Prostate gland (tissue), 2 donors: Measurements from ENCODE around the gene CPSF7. TPM values are rescaled to one million over a fixed set of nuclear protein-coding genes. Genes with fewer than 3 reads are reported as not detected.

ENCODE experiments used
- DNase-seq: peaks from one replicate; pipeline ENCODE4 v3.0.0-alpha.2; 2019; ENCODE audit warnings: low spot score
- H3K27ac ChIP-seq, 2 donors: fragments of 200-600 bp; sonication (generic); 2 replicates each; pipeline ENCODE4 v1.5.1; 2017 to 2019
- H3K27me3 ChIP-seq: fragments of 200-600 bp; sonication (generic); replicated peaks from 2 replicates; pipeline ENCODE4 v1.5.1; 2019; ENCODE audit not compliant: insufficient read depth
- H3K36me3 ChIP-seq, 2 donors: fragments of 200-600 bp; sonication (generic); 1 replicate in 1 of 2; 2 replicates in 1 of 2; pipeline versions ENCODE4 v1.5.1 to v1.8.1; 2017 to 2019
- H3K4me1 ChIP-seq: fragments of 200-600 bp; sonication (generic); replicated peaks from 2 replicates; pipeline ENCODE4 v1.5.1; 2019
- H3K4me3 ChIP-seq, 2 donors: fragments of 200-600 bp; sonication (generic); 2 replicates each; pipeline ENCODE4 v1.5.1; 2017 to 2019
- H3K9me3 ChIP-seq: fragments of 200-600 bp; sonication (generic); 2 replicates; pipeline ENCODE4 v1.5.1; 2017
- CTCF ChIP-seq, 4 experiments: fragments of 200-600 bp in 2 of 4; fragments of 450-650 bp in 2 of 4; sonication (generic) in 2 of 4; IDR thresholded peaks; 1 replicate in 3 of 4; 2 replicates in 1 of 4; pipeline ENCODE4 v1.5.1; 2016 to 2019; ENCODE audit warnings: antibody characterized with exemption in 4 of 4, mild to moderate bottlenecking in 2 of 4, moderate library complexity in 2 of 4
- POLR2A ChIP-seq: fragments of 450-650 bp; IDR thresholded peaks from one replicate; pipeline ENCODE4 v1.6.1; 2016; ENCODE audit warnings: antibody characterized with exemption, mild to moderate bottlenecking
- POLR2AphosphoS5 ChIP-seq: sonication (generic); formaldehyde crosslinking; IDR thresholded peaks from one replicate; pipeline ENCODE4 v1.6.1; 2017; ENCODE audit warnings: antibody characterized with exemption
- WGBS: methylation state at CpG from one replicate; pipeline ENCODE4 v1.1.5; 2018; 5-methylcytosine and 5-hydroxymethylcytosine counted together
- intact Hi-C: fragments of 100-400 bp; cut with DNase I; formaldehyde crosslinking; loops from one replicate; pipeline ENCODE4 v1.14.2; 2022
- total RNA-seq, 2 donors: library from RNA; depleted of rRNA; stranded (reverse); fragments of >200 nt; gene quantifications; one replicate each; pipeline ENCODE4 v1.1.0, GENCODE V29; 2016

Gene CPSF7
- total RNA-seq, 2 donors from 2014 or later, result 44.7 to 66.8 TPM

DNA sequence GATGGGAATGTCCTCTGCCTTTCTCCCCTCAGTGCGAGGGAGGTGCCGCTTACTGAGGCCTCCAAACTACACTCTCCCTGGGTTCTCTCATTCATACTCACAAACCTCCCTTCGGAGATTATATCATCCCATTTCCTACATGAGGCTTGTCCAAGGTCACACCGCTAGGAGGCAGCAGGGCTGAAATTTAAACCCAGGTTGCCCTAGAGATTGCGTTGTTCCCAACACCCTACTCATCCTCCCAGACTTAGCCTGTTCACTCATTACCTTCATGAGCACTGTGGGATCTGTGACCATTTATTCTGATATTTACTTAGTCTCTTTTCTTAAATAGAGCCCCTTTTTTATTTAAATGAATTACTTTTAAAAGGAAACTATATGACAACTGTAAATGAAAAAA lies 31.2 kb upstream of the CPSF7 start:
- Histone ChIP-seq H3K27me3 (no peaks in the 10 kb centered on the region), H3K9me3 (no peaks in the 10 kb centered on the region), H3K4me3 (no peak overlapping the region), H3K36me3 (no peaks in the 10 kb centered on the region), H3K27ac (no peak overlapping the region), H3K4me1 (no peaks in the 10 kb centered on the region)
- TF ChIP-seq CTCF (IDR thresholded peaks at IDR 0.05), result no peak
- TF ChIP-seq POLR2A, result no peak
- TF ChIP-seq POLR2AphosphoS5, result no peak
- intact Hi-C loops, result no loop called here
- WGBS, result 90% methylated on average over 5 of the region's 5 CpGs
- no peak for DNase-seq

DNA sequence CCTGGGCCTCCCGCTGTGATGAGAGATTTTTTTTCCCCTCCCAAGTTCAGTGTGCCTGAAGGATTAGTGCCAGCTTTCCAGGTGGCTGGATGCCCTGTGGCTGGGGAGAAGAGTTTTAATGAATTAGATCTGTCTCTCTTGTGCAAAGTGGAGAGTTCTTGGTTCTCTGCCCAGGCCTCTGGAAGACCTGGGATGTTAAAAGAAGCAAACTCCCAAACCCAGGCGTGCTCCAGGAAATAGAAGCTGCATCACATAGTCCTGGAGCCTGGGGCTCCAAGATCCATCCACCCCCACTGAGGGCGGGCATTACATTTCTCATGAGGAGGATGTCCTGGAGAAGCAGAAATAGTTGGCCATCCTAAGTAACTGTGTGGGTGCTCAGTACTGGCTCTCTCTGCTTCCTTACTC lies 30.7 kb upstream of the CPSF7 start:
- no peak for DNase-seq
- no peaks in the 10 kb centered on the region for H3K36me3 ChIP-seq
- intact Hi-C loops, result no loop called here
- no peak overlapping the region for H3K4me3 ChIP-seq
- TF ChIP-seq POLR2AphosphoS5, result no peak
- TF ChIP-seq CTCF (IDR thresholded peaks at IDR 0.05), result no peak
- TF ChIP-seq POLR2A, result no peak
- no peaks in the 10 kb centered on the region for H3K9me3 ChIP-seq
- no peak overlapping the region for H3K27ac ChIP-seq
- no peaks in the 10 kb centered on the region for H3K27me3 ChIP-seq
- no peaks in the 10 kb centered on the region for H3K4me1 ChIP-seq
- 31% methylated on average over 3 of the region's 3 CpGs for WGBS

GRCh38 chr11:61454520-61454919 lies 24.7 kb upstream of the CPSF7 start:
- H3K36me3 ChIP-seq, result no peaks in the 10 kb centered on the region
- 81% methylated on average over 7 of the region's 7 CpGs for WGBS
- TF ChIP-seq CTCF (IDR thresholded peaks at IDR 0.05), result no peak
- TF ChIP-seq POLR2A, result no peak
- TF ChIP-seq POLR2AphosphoS5, result no peak
- DNase-seq, result no peak
- H3K4me1 ChIP-seq, result no peaks in the 10 kb centered on the region
- no peak overlapping the region for H3K4me3 ChIP-seq
- intact Hi-C loops, result no loop called here
- H3K9me3 ChIP-seq, result no peaks in the 10 kb centered on the region
- H3K27me3 ChIP-seq, result no peaks in the 10 kb centered on the region
- no peak overlapping the region for H3K27ac ChIP-seq

GRCh38 chr11:61453695-61454094 lies 23.9 kb upstream of the CPSF7 start:
- 27% methylated on average over 3 of the region's 3 CpGs for WGBS
- TF ChIP-seq POLR2A (no peak), POLR2AphosphoS5 (peak; percentile 35)

DNA sequence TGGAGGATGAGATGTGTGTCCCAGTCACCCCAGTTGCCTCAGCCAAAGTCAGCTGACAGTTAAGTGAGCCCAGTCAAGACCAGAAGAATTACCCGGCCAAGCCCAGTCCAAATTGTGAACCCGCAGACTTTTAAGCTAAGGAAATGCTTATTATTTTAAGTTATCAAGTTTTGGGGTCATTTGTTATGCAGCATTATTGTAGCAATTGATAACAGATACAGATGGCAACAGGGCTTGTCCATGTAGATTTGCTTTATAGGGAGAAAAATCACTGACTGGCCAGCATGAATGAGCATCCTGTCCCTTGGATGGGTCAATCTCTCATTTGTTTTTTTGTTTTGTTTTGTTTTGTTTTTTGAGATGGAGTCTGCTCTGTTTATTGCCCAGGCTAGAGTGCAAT lies 23.1 kb upstream of the CPSF7 start:
- TF ChIP-seq POLR2AphosphoS5 (no peak), POLR2A (no peak), CTCF (IDR thresholded peaks at IDR 0.05) (no peak)
- Histone ChIP-seq H3K36me3 (no peaks in the 10 kb centered on the region), H3K27ac (no peak overlapping the region), H3K9me3 (no peaks in the 10 kb centered on the region), H3K4me1 (no peaks in the 10 kb centered on the region), H3K4me3 (no peak overlapping the region), H3K27me3 (no peaks in the 10 kb centered on the region)
- WGBS, result 97% methylated on average over 2 of the region's 2 CpGs
- intact Hi-C loops, result no loop called here
- DNase-seq, result no peak

More at GRCh38 chr11:61453695-61454094, 23.9 kb upstream of the CPSF7 start:
- H3K27ac ChIP-seq, result no peak overlapping the region
- no peaks in the 10 kb centered on the region for H3K9me3 ChIP-seq
- H3K36me3 ChIP-seq, result no peaks in the 10 kb centered on the region
- no peaks in the 10 kb centered on the region for H3K4me1 ChIP-seq
- H3K4me3 ChIP-seq, result no peak overlapping the region
- intact Hi-C loops, result no loop called here
- no peaks in the 10 kb centered on the region for H3K27me3 ChIP-seq
- peak; percentile 14 for DNase-seq
